Smooth muscle cell (in vitro differentiated cells): ENCODE measurements around the gene UPP1. TPM values are rescaled to one million over a fixed set of nuclear protein-coding genes. Genes with fewer than 3 reads are reported as not detected.
A peak's percentile ranks its signal among the peaks of the same experiment; 100 is the strongest.

Experiments used
- DNase-seq: peaks from one replicate; lab custom pipeline; 2025; ENCODE audit not compliant: unreplicated experiment; lab: John Stamatoyannopoulos, UW
- H2AFZ ChIP-seq: fragments of 200-600 bp; sonication (generic); 2 replicates; pipeline ENCODE4 v1.6.0; 2016; ENCODE audit warnings: antibody characterized with exemption, low read depth, mild to moderate bottlenecking
- H3F3A ChIP-seq: fragments of 200-600 bp; sonication (generic); 2 replicates; pipeline ENCODE4 v1.6.0; 2017; ENCODE audit warnings: antibody characterized with exemption, low read depth
- H3K27ac ChIP-seq: fragments of 200-600 bp; sonication (generic); 2 replicates; pipeline ENCODE4 v1.5.1; 2016; ENCODE audit warnings: low read depth, mild to moderate bottlenecking
- H3K27me3 ChIP-seq: fragments of 200-600 bp; sonication (generic); 2 replicates; pipeline ENCODE4 v1.6.1; 2016; ENCODE audit warnings: low read depth, mild to moderate bottlenecking
- H3K36me3 ChIP-seq: fragments of 200-600 bp; sonication (generic); 2 replicates; pipeline ENCODE4 v1.5.1; 2016; ENCODE audit warnings: low read depth
- H3K4me1 ChIP-seq: fragments of 200-600 bp; sonication (generic); 2 replicates; pipeline ENCODE4 v1.5.1; 2016; ENCODE audit warnings: low read depth
- H3K4me2 ChIP-seq: fragments of 200-600 bp; sonication (generic); 2 replicates; pipeline ENCODE4 v1.6.0; 2016; ENCODE audit warnings: mild to moderate bottlenecking
- H3K4me3 ChIP-seq: fragments of 200-600 bp; sonication (generic); 2 replicates; pipeline ENCODE4 v1.5.1; 2016; ENCODE audit warnings: mild to moderate bottlenecking
- H3K79me2 ChIP-seq: fragments of 200-600 bp; sonication (generic); 2 replicates; pipeline ENCODE4 v1.6.0; 2016; ENCODE audit warnings: low read depth, mild to moderate bottlenecking
- H3K9ac ChIP-seq: fragments of 200-600 bp; sonication (generic); 2 replicates; pipeline ENCODE4 v1.6.0; 2016; ENCODE audit warnings: low read depth
- H3K9me3 ChIP-seq: fragments of 200-600 bp; sonication (generic); replicated peaks from 2 replicates; pipeline ENCODE4 v1.5.1; 2016; ENCODE audit warnings: low read depth
- H4K20me1 ChIP-seq: fragments of 200-600 bp; sonication (generic); 2 replicates; pipeline ENCODE4 v1.6.0; 2016; ENCODE audit warnings: low read depth
- CTCF ChIP-seq: fragments of 200-600 bp; sonication (generic); IDR thresholded peaks from 2 replicates; pipeline ENCODE4 v1.5.1; 2017; ENCODE audit warnings: borderline replicate concordance, mild to moderate bottlenecking, antibody characterized with exemption; ENCODE audit not compliant: insufficient read depth, poor library complexity, severe bottlenecking
- WGBS: methylation state at CpG from one replicate; pipeline ENCODE4 v1.1.7; 2016; ENCODE audit warnings: low lambda C conversion rate; 5-methylcytosine and 5-hydroxymethylcytosine counted together
- polyA plus RNA-seq: library from polyadenylated mRNA; unstranded; fragments of >200 nt; fragmentation: Nextera tagmentation; extraction: Ambion mirVana; gene quantifications from 2 replicates; pipeline ENCODE4 v1.2.1, GENCODE V29; 2016
- total RNA-seq: library from RNA; depleted of rRNA; stranded (reverse); fragments of >200 nt; gene quantifications from 2 replicates; pipeline ENCODE4 v1.2.3, GENCODE V29; 2014

The UPP1 gene
- total and polyA plus RNA-seq, 2 experiments from 2014 or later, result 23.6 to 43.8 TPM

GRCh38 chr7:48101352-48101751 lies 12.3 kb downstream of the UPP1 start:
- Histone ChIP-seq H3K4me3 (no peak overlapping the region), H3K36me3 (peaks cover 5% of the 10 kb centered on the region)

GRCh38 chr7:48101968-48102367 lies 12.9 kb downstream of the UPP1 start:
- Histone ChIP-seq H2AFZ (no peak overlapping the region), H3K27ac (no peak overlapping the region), H4K20me1 (peaks cover 13% of the 10 kb centered on the region), H3K4me3 (no peak overlapping the region), H3K4me1 (no peaks in the 10 kb centered on the region), H3F3A (no peaks in the 10 kb centered on the region), H3K4me2 (no peak overlapping the region), H3K79me2 (peaks cover 12% of the 10 kb centered on the region), H3K36me3 (peaks cover 5% of the 10 kb centered on the region), H3K9ac (no peak overlapping the region), H3K27me3 (no peaks in the 10 kb centered on the region), H3K9me3 (no peaks in the 10 kb centered on the region)
- 94% methylated on average over 4 of the region's 4 CpGs for WGBS
- no peak for DNase-seq
- peak; percentile 25 for TF ChIP-seq CTCF

More at GRCh38 chr7:48101352-48101751, 12.3 kb downstream of the UPP1 start:
- no peak for DNase-seq
- Histone ChIP-seq H2AFZ (no peak overlapping the region), H3K27me3 (no peaks in the 10 kb centered on the region), H3K27ac (no peak overlapping the region), H3K4me2 (no peak overlapping the region), H3F3A (no peaks in the 10 kb centered on the region), H3K4me1 (no peaks in the 10 kb centered on the region), H3K9ac (no peak overlapping the region), H4K20me1 (peaks cover 13% of the 10 kb centered on the region), H3K79me2 (peaks cover 15% of the 10 kb centered on the region), H3K9me3 (no peaks in the 10 kb centered on the region)
- TF ChIP-seq CTCF, result no peak
- 98% methylated on average over 8 of the region's 8 CpGs for WGBS

GRCh38 chr7:48102530-48102929 lies 13.5 kb downstream of the UPP1 start:
- WGBS, result 95% methylated on average over 4 of the region's 4 CpGs
- peaks cover 13% of the 10 kb centered on the region for H4K20me1 ChIP-seq
- H3K27me3 ChIP-seq, result no peaks in the 10 kb centered on the region
- TF ChIP-seq CTCF, result no peak
- H3K36me3 ChIP-seq, result peaks cover 5% of the 10 kb centered on the region
- no peaks in the 10 kb centered on the region for H3F3A ChIP-seq
- peaks cover 7% of the 10 kb centered on the region for H3K79me2 ChIP-seq
- no peak overlapping the region for H2AFZ ChIP-seq
- H3K9me3 ChIP-seq, result no peaks in the 10 kb centered on the region
- H3K9ac ChIP-seq, result no peak overlapping the region
- no peak overlapping the region for H3K27ac ChIP-seq
- H3K4me2 ChIP-seq, result no peak overlapping the region
- H3K4me1 ChIP-seq, result no peaks in the 10 kb centered on the region
- no peak overlapping the region for H3K4me3 ChIP-seq
- no peak for DNase-seq

GRCh38 chr7:48105045-48105444 lies 16.0 kb downstream of the UPP1 start:
- H3K4me1 ChIP-seq, result no peaks in the 10 kb centered on the region
- H3F3A ChIP-seq, result peaks cover 5% of the 10 kb centered on the region
- H3K9me3 ChIP-seq, result no peaks in the 10 kb centered on the region
- TF ChIP-seq CTCF, result no peak
- no peak overlapping the region for H3K4me2 ChIP-seq
- H3K4me3 ChIP-seq, result no peak overlapping the region
- no peak overlapping the region for H3K27ac ChIP-seq
- no peak overlapping the region for H2AFZ ChIP-seq
- DNase-seq, result no peak
- no peaks in the 10 kb centered on the region for H3K27me3 ChIP-seq
- H3K79me2 ChIP-seq, result no peaks in the 10 kb centered on the region
- no peak overlapping the region for H3K9ac ChIP-seq
- 98% methylated on average over 5 of the region's 5 CpGs for WGBS
- H4K20me1 ChIP-seq, result peaks cover 7% of the 10 kb centered on the region
- H3K36me3 ChIP-seq, result peaks cover 5% of the 10 kb centered on the region
